ENCODE results near the gene CD244.

The CD244 gene

GRCh38 chr1:160821627-160822026, 41.1 kb downstream of the CD244 start:
- H3K4me1 ChIP-seq (ENCODE audit: insufficient read depth, poor library complexity, severe bottlenecking), result peaks cover 8% of the 10 kb centered on the region
- H3K4me3 ChIP-seq (ENCODE audit: severe bottlenecking), result no peak overlapping the region
- TF ChIP-seq, protein P1, sequence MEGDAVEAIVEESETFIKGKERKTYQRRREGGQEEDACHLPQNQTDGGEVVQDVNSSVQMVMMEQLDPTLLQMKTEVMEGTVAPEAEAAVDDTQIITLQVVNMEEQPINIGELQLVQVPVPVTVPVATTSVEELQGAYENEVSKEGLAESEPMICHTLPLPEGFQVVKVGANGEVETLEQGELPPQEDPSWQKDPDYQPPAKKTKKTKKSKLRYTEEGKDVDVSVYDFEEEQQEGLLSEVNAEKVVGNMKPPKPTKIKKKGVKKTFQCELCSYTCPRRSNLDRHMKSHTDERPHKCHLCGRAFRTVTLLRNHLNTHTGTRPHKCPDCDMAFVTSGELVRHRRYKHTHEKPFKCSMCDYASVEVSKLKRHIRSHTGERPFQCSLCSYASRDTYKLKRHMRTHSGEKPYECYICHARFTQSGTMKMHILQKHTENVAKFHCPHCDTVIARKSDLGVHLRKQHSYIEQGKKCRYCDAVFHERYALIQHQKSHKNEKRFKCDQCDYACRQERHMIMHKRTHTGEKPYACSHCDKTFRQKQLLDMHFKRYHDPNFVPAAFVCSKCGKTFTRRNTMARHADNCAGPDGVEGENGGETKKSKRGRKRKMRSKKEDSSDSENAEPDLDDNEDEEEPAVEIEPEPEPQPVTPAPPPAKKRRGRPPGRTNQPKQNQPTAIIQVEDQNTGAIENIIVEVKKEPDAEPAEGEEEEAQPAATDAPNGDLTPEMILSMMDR (IDR thresholded peaks at IDR 0.05; ENCODE audit: poor library complexity, severe bottlenecking), result no peak
- H3K27ac ChIP-seq (ENCODE audit: poor library complexity, severe bottlenecking), result no peak overlapping the region
- ATAC-seq (ENCODE audit: low read depth) (no peak), DNase-seq (ENCODE audit: low spot score) (no peak)
- H3K36me3 ChIP-seq (ENCODE audit: low read depth), result no peaks in the 10 kb centered on the region
- H3K27me3 ChIP-seq (ENCODE audit: insufficient read depth, poor library complexity, severe bottlenecking), result no peaks in the 10 kb centered on the region
- H3K9me3 ChIP-seq (ENCODE audit: severe bottlenecking), result no peaks in the 10 kb centered on the region

DNA sequence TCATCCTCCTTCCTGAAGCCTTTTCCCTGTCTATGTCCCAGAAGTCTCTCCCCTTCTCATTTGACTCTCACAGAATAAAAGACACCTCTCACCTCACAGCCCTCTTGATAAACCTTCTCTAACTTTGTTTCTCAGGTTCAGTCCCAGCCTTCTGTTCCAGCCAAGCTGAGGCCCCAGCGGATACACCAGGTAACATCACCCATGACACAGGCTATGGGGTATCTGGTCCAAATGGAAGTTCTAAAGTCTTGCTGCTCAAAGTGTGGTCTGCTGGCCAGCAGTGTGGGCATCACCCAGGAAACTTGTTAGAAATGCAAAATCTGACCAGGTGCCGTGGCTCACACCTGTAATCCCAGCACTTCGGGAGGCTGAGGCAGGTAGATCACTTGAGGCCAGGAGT, 43.5 kb downstream of the CD244 start:
- Histone ChIP-seq H3K27me3 (ENCODE audit: insufficient read depth, poor library complexity, severe bottlenecking) (no peaks in the 10 kb centered on the region), H3K4me1 (ENCODE audit: insufficient read depth, poor library complexity, severe bottlenecking) (no peaks in the 10 kb centered on the region), H3K27ac (ENCODE audit: poor library complexity, severe bottlenecking) (no peak overlapping the region), H3K4me3 (ENCODE audit: severe bottlenecking) (no peak overlapping the region), H3K36me3 (ENCODE audit: low read depth) (no peaks in the 10 kb centered on the region), H3K9me3 (ENCODE audit: severe bottlenecking) (no peaks in the 10 kb centered on the region)
- TF ChIP-seq, protein P1 (IDR thresholded peaks at IDR 0.05; ENCODE audit: poor library complexity, severe bottlenecking), result no peak
- no peak for ATAC-seq (ENCODE audit: low read depth)
- DNase-seq (ENCODE audit: low spot score), result no peak

GRCh38 chr1:160818207-160818937, 44.3 kb downstream of the CD244 start:
- H3K36me3 ChIP-seq (ENCODE audit: low read depth), result no peaks in the 10 kb centered on the region
- DNase-seq (ENCODE audit: low spot score), result no peak
- TF ChIP-seq, protein P1 (IDR thresholded peaks at IDR 0.05; ENCODE audit: poor library complexity, severe bottlenecking), result no peak
- no peak overlapping the region for H3K4me3 ChIP-seq (ENCODE audit: severe bottlenecking)
- H3K9me3 ChIP-seq (ENCODE audit: severe bottlenecking), result no peaks in the 10 kb centered on the region
- H3K4me1 ChIP-seq (ENCODE audit: insufficient read depth, poor library complexity, severe bottlenecking), result no peaks in the 10 kb centered on the region
- ATAC-seq (ENCODE audit: low read depth), result no peak
- H3K27ac ChIP-seq (ENCODE audit: poor library complexity, severe bottlenecking), result no peak overlapping the region
- no peaks in the 10 kb centered on the region for H3K27me3 ChIP-seq (ENCODE audit: insufficient read depth, poor library complexity, severe bottlenecking)

DNA sequence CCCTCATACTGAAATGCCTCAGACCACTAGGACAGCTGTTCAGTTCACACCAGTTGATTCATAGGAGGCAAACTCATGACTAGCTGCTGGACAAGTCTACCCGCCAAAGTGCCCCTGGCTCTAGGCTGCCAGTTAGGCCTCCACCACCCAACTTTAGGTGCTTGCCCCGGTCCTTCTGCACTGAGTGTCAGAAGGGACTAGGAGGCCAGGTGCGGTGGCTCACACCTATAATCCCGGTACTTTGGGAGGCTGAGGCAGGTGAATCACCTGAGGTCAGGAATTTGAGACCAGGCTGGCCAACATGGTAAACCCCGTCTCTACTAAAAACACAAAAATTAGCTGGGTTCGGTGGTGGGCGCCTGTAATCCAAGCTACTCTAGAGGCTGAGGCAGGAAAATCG, 47.8 kb downstream of the CD244 start:
- TF ChIP-seq, protein P1 (IDR thresholded peaks at IDR 0.05; ENCODE audit: poor library complexity, severe bottlenecking), result no peak
- H3K4me3 ChIP-seq (ENCODE audit: severe bottlenecking), result no peak overlapping the region
- H3K4me1 ChIP-seq (ENCODE audit: insufficient read depth, poor library complexity, severe bottlenecking), result peaks cover 4% of the 10 kb centered on the region
- ATAC-seq (ENCODE audit: low read depth), result no peak
- DNase-seq (ENCODE audit: low spot score), result no peak
- no peak overlapping the region for H3K27ac ChIP-seq (ENCODE audit: poor library complexity, severe bottlenecking)
- no peaks in the 10 kb centered on the region for H3K36me3 ChIP-seq (ENCODE audit: low read depth)
- no peaks in the 10 kb centered on the region for H3K9me3 ChIP-seq (ENCODE audit: severe bottlenecking)
- no peaks in the 10 kb centered on the region for H3K27me3 ChIP-seq (ENCODE audit: insufficient read depth, poor library complexity, severe bottlenecking)

GRCh38 chr1:160814316-160814715, 48.4 kb downstream of the CD244 start:
- Histone ChIP-seq H3K4me1 (ENCODE audit: insufficient read depth, poor library complexity, severe bottlenecking) (peaks cover 4% of the 10 kb centered on the region), H3K9me3 (ENCODE audit: severe bottlenecking) (no peaks in the 10 kb centered on the region), H3K36me3 (ENCODE audit: low read depth) (no peaks in the 10 kb centered on the region), H3K27me3 (ENCODE audit: insufficient read depth, poor library complexity, severe bottlenecking) (no peaks in the 10 kb centered on the region), H3K27ac (ENCODE audit: poor library complexity, severe bottlenecking) (no peak overlapping the region), H3K4me3 (ENCODE audit: severe bottlenecking) (no peak overlapping the region)
- TF ChIP-seq, protein P1 (IDR thresholded peaks at IDR 0.05; ENCODE audit: poor library complexity, severe bottlenecking), result no peak
- ATAC-seq (ENCODE audit: low read depth) (no peak), DNase-seq (ENCODE audit: low spot score) (no peak)
